Embryonic facial prominence (tissue), 1 donor: ENCODE measurements around the gene SHANK2.

ENCODE experiments used
- DNase-seq: peaks from one replicate; pipeline ENCODE4 v3.0.0-alpha.2; 2016; ENCODE audit errors: extremely low spot score

SHANK2 gene

DNA sequence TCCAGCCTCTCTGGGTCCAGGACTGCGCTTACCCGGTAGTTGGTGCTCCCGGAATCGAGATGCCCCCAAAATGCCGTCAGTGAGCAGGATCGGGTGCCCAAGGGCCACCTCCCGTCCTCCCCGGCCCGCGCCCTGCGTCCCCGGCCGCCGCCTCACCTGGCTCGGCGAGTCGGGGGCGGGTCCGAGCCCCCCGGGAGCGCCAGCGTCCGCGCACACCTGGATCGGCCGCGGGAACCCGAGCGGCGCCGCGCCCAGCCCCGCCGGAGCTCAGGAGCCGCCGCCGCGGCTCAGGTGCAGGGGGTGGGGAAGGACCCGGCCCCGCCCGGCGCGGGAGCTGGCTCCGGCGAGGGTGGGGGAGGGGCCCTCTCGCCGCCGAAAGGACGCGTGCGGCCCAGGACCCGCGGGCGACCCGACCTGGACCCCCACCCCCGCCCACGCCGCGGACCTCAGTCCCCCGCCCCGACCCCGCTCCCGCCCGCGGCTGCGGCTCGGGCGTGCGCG, at the start of gene SHANK2:
TSS of gene SHANK2 (minus strand) at position 309 of the 501 bp plus-strand sequence. CDS start 105,251 bp downstream, outside the sequence.
- DNase-seq, result no peak

DNA sequence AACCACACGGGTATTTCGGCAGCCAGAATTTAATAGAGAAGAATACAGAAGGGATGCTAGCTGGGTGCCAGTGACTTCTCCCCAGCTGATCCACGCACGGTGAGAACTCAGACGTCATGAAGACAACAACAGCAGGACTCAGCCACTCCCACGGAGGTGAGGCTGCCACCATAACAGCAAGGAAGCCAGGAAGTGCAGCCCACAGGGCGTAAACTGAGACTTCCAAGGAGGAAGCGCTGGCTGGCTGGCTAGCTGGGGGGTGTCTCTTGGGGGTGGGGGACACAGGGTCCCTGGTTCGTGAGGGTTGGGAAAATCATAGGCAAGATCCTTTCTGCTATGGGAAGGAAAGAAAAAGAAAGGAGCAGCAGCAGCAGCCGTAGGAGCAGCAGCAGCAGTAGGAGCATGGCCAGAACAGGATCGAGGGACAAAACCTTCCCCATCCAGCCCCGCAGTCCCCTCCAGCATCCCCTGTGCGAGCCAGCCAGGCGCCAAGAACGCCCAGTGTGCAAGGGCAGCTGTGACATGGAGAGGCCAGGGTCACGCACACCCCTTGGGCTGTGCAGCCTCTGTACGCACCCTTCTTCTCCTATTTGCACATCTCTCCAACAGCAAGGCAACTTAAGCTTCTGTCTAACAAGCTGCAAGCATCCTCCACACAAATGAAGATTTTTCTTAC, 49.6 kb upstream of the SHANK2 start:
- no peak for DNase-seq

DNA sequence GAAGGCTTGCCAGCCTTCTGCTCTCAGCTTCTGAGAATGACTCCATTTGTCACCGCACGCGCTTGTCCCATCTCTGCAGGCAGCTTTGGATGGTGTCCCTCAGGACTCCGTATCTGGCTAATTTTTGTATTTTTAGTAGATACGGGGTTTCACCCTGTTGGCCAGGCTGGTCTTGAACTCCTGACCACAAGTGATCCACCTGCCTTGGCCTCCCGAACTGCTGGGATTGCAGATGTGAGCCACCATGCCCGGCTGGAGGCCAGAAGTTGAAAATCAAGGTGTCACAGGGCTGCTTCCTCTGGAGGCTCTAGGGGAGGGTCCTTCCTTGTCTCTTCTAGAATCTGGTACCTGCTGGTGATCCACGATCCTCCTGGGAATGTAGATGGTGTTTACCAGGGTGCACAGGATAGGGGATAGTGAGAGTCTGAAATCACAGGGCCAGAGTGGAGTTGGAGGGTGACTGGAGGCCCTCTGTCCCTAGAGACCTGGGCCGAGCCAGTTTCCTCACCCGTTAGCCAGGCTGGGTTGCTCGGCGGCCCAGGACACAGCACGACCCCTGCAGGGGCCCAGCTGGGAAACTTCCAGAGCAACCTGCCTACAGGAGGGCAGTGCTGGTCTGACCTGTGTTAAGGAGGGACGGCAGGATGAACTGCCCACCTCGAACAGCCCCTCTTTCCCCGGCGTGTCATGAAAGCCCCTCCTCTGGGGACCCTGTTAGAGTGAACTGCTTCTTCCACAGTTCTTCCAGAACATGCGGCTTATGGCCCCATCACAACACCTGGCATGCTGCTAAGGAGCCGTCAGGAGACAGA, 48.9 kb upstream of the SHANK2 start:
- no peak for DNase-seq

DNA sequence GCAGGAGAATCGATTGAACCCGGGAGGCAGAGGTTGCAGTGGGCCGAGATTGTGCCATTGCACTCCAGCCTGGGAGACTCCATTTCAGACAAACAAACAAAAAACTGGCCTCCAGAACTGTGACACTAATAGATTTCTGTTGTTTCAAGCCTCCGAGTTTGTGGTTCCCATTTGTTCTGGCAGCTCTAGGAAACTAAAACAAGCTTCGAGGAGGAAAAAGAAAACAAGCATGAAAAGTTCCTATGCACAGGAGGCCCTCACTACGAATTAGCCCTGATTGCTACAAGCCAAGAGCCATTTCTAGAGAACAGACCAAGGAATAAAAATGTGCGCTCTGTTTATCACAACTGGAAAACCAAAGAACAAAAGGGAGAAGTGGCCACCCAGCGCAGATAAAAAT, 47.8 kb upstream of the SHANK2 start:
- DNase-seq, result no peak

DNA sequence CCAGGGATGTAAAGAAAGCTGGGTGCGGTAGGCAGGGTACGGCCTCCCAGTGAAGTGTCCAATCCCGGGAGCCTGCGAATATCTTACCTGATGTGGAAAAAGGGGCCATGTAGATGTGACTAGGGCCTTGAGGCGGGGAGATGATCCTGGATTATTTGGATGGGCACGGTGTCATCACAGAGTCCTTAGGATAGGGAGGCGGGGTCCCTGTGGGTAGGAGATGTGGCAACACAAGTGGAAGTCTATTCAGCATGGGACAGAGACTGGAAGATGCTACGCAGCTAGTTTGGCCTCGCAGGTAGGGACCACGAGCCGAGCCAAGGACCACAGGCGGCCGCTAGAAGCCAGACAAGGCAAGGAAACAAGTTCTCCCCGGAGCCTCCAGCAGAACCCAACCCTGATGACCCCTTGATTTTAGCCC, 46.4 kb upstream of the SHANK2 start:
- no peak for DNase-seq

DNA sequence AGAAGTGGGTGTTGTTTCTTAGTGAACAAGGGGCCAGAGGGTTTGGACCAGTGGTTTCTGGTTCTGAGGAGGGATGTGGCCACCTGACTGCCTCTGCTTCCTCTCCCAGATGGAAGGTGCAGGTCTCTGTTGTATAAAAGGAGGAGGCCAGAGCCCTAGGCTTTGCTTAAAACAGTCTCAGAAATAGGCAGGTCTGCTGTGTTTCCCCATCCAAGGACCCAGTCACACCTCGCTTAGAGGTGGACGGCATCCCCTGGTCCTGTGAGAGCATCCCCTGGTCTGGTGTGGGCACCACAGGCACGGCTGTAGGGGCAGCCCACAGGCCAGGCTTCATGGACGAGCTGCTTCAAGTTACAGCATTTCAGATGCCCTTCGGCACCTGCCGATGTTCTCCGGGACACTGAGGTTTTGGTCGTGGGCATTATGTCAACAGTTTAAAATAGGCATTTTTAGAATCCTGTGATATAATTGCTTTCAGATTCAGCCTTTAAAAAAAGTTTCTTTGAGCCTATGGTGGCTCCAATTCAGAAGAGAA, 45.7 kb upstream of the SHANK2 start:
- DNase-seq, result no peak

DNA sequence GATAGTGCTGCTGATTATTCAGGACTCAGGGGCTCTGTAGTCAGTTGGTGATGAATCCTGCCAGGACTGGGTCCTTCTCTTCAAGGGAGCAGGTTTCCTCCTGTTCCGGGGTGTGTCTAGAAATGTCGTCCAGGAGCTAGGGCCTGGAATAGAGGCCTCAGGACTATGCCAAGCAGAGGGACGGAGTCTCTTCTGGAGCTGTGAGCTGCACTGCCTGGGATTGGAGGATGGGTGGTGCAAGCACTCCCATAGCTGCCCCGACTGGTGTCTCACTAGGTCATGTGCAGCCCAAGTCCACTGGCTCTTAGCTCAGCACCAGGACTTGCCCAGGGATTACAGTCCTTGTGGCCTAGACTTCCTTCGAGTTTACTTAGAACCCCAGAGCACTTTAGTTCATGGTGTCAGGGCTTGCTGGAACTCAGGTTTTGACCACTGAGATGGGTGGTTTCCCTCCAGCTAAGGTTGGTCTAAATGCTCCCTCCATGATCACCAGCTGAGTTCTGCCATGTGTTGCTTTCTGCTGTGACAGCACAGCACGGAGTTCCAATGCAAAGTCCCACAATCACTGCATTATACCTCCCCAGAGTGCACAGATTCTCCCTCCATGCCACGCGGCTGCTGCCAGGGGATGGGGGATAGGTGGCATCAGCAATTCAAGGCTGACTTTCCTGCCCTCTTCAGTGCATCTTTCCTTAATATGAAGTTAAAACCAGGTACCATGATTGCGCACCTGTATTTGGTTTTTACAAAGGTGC, 42.6 kb upstream of the SHANK2 start:
- no peak for DNase-seq

DNA sequence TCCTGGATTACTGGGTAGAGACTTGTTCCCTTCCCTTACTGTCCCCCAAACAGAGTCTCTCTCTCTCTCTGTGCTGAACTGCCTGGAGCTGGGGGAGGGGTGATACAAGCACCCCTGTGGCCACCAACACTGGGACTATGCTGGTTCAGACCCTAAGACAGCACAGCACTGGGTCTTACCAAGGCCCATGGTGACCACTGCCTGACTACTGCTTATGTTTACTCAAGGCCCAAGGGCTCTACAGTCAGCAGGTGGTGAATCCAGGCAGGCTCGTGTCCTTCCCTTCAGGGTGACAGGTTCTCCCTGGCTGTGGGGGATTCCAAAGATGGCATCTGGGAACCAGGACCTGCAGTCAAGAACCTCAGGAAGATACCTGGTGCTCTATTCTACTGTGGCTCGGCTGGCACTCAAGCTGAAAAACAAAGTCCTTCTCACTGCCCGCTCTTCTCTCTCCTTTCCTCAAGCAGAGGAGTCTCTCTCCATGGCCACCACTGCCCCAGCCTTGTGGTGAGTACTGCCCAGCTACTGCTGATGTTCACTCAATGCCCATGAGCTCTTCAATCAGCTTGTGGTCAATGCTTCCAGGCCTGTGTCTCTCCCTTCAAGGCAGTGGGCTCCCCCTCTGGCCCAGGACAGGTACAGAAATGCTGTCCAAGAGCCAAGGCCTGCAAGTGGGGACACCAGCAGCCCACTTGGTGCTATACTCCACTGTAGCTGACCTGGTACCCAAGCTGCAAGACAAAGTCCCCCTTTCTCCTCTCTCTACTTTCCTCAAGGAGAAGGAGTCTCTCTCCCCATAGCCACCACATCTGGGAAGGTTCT, 41.8 kb upstream of the SHANK2 start:
- no peak for DNase-seq

DNA sequence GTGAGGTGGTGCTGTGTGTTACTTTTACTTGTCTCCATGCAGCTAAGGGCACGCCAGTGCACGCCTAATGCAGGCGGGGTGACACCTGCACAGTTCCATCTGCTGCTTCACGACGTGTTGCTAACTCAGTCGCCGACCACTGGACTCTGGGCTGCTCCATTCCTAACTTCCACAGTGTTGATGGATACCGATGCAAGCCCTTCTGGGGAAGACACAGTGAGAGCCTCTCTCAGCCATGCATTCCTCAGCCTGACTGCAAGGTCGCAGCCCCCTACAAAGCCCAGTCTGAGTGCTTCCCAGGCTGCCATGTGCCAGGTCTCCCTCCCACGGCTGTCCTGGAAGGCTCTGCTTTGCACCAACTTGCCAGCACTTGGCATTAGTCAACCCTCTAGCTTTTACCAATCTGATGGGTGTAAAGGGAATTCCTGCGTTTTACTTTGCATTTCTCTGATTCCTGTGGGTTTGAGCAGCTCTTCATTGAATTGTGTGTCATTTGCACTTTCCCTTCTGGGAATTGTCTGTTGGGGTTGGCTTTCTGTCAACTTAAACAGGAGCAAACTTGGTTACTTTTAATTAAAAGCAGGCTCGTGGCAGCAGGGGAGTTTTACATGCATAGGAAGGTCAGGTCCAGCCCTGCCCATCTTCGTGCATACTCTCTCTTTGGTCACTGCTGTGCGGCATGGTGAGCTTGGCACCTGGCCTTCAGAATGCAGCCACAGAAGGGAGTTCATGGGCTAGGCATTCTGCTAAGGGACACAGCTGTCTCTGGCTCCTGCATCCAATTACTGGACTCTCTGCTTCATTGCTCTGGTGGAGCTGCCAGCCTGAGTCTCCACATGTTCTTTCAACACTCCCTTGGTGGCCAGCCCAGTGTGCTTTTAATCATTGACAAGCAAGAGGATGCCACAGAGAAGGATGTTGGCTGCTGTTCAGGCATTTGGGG, 34.6 kb upstream of the SHANK2 start:
- no peak for DNase-seq

DNA sequence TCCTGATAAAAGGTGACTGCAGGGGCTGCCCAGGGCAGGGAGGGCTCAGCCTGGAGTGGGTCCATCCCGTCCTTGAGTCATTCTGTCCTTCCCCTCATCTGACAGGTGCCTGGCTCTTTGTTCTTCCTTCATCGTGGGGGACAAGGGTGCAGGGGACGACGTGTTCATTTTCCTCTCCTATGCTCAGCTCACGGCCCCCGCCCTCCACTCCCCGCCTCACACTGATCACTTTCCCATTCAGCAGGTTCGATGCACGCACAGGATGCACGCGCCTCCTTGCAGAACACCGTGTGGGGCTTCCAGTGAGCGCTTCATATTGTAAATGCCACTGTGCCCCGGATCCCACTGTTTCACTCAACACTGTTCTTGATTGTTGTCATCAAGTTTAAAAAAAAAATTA, 32.7 kb upstream of the SHANK2 start:
- DNase-seq, result no peak

DNA sequence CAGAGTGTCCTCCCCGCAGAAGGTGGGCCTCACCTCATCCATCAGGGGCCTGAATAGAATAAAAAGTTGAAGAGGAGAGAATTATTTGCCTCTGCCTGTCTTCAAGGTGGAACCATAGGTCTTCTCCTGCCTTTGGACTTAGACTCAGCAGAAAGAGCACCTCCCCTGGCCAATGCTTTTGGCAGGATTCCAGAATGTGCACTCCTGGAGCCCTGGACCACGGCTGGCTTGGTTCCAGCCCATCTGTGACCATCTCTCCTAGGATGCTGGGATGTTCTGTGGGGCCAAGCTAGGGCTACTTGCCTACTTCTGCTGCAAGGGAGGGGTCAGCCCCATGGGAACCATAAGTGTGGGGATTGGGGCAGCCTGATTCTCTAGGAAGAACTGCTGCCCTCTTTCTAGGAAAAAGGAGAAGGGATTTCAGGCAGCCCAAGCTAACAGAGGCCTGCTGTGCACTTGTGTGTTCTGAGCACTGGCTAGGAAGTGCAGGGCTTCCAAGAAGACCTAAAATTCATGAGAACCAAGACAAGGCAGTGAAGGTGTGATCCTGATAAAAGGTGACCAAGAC, 32.2 kb upstream of the SHANK2 start:
- no peak for DNase-seq

DNA sequence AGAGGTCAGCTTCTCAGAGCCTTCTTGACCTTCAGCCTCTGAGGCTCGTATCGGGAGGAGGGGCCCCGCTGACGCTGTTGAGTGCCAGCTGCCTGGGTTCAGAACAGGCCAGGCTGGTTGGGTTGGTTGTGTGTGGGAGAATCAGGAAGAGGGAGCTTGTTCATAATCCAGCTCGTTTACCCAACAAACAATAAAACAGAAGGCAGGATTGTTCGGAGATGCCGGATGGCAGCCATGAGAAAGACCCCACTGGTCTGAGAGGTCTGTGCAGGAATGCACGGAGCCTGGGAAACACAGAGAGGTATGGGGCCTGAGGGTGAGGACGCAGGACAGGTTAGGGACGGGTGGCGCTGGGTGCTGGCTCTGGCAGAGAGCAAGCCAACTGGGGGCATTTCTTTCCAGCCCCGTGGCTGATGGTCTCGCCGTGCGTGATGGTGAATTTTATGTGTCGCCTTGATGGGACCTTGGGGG, 31.6 kb upstream of the SHANK2 start:
- DNase-seq, result no peak

DNA sequence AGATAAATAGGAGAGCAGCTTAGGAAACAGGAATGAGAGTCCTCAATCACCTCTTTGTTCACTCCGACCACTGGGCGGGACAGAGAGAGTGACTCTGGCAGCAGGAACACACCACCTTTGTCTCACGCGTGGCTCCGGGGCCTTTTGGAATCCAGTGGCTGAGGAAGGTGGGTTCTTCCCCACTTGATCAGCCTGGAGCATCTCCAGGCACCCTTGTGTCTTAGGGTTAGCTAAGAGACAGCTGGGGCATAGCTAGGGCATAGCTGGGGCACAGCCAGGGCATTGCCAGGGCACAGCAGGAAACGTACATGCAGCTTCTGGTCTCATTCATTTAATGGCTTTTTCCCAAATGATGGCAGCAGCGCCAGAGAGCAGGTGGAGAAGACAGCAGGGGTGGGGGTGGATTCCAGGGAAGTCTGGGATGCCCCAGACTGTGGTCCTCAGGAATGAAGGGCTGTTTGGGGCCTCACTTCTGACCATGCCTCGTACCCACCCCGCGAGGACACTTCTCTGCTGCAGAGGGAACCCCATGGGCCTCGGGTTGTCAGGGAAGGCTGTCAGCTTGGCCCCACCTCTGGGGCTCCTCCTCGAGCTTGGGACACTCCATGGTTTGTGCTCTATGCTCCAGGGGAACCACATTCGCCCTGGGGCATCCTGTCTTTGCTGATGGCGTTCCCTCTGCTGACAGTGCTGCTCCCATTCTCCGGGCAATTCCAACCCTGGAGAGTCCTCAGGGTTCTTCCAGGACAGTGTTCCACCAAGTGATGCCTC, 30.4 kb upstream of the SHANK2 start:
- no peak for DNase-seq

DNA sequence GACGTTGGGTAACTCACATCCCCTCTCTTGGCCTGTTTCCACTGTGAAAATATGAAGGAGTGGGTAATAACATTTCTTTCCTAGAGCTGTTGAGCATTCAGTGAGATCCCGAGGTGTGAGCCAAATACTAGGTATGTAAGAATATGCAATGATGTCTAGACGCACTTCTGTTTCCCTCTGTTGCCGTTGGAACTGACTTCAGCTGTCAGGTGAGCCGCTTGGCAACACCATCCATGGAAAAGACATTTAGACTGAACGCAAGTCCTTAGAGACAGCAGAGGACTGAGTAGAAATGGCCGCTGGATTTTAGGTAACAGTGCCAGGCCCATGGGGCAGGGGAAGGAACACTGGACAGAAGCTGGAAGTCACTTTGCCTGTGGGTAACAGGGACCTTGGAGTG, 29.5 kb upstream of the SHANK2 start:
- DNase-seq, result no peak

DNA sequence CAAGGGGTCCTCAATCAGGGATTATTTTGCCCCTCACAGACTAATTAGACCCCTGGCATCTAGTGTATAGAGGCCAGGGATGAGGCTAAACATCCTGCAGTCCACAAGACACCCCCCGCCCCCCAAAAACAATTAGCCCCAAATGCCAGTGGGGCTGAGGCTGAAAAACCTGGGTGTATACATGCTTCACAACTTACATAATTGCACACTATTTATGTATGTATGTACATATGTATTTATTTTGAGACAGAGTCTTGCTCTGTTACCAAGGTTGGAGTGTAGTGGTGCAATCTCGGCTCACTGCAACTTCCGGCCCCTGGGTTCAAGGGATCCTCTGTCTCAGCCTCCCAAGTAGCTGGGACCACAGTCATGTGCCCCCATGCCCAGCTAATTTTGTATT, 28.8 kb upstream of the SHANK2 start:
- no peak for DNase-seq

DNA sequence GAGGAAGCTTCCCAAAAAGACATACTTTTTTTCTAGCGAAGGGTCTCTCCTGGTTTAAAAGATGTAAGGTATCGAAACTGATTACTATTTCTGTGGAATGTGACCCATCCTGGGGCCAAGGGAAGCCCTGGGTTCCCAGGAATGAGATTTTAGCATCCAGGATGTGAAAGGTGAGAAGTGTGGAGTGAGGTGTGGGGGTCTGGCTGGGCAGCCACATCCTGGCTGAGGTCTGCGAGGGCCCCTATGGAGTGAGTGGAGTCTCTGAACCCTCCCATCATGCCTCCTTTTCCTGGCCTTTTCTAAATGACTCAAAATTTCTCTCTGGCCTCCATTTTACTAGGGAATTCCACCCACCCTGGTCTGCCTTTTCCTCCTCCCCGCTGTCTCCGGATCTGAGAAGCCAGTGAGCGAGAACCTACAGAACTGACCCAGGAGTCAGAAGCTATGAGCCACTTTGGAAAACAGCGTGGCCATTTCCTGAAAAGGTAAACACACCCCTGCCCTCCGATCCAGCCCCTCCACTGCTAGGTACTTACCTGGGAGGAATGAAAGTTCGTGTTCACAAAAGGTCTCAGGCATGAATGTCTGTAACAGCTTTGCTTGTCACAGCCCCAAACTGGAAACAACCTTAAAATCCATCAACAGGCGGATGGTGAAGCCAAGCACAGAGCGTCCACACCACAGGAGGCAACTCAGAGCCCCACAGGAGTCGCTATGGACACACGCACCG, 27.7 kb upstream of the SHANK2 start:
- DNase-seq, result no peak

DNA sequence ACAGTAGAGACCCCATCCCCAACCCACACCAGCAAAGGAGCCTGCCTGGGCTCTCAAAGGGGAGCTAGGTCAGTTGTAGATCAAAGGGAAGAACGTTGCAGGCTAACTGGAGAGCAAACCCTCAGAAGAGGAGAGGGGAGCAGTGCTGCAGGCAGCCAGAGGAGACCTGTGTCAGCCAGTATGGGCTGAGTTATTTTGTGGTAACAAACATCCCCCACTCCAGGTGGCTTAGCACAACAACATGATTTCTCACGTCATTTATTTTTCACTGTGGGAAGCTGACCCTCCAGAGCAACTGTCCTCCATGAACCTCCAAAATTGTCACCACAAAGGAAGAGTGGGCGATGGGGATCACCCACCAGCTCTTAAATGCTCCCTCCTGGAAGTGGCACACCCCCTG, 19.8 kb upstream of the SHANK2 start:
- no peak for DNase-seq
